SKM-1 (cell line): ENCODE measurements around the gene PCDHGC4.

ENCODE experiments used
- DNase-seq: peaks from one replicate; lab custom pipeline; 2025; ENCODE audit not compliant: unreplicated experiment; lab: John Stamatoyannopoulos, UW

The PCDHGC4 gene

DNA sequence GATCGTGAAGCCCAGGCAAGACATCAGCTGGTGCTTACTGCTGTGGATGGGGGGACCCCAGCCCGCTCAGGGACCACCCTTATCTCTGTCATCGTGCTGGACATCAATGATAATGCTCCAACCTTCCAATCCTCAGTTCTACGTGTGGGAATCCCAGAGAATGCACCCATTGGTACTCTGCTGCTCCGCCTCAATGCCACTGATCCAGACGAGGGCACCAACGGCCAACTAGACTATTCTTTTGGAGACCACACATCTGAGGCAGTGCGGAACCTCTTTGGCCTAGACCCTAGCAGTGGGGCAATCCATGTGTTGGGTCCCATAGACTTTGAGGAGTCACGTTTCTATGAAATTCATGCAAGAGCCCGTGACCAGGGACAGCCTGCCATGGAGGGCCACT, 5.0 kb downstream of the PCDHGC4 start:
- no peak for DNase-seq

DNA sequence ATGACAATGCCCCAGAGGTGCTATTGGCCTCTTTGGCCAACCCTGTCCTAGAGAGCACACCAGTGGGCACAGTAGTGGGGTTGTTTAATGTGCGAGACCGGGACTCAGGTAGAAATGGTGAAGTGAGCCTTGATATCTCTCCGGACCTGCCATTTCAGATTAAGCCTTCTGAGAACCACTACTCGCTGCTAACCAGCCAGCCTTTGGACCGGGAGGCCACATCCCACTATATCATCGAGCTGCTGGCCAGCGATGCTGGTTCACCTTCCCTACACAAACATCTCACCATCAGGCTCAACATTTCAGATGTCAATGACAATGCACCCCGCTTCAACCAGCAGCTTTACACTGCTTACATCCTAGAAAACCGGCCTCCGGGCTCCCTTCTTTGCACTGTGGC, 5.4 kb downstream of the PCDHGC4 start:
- no peak for DNase-seq

DNA sequence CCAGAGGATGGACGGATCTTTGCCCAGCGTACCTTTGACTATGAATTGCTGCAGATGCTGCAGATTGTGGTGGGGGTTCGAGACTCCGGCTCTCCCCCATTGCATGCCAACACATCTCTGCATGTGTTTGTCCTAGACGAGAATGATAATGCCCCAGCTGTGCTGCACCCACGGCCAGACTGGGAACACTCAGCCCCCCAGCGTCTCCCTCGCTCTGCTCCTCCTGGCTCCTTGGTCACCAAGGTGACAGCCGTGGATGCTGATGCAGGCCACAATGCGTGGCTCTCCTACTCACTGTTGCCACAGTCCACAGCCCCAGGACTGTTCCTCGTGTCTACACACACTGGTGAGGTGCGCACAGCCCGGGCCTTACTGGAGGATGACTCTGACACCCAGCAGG, 5.9 kb downstream of the PCDHGC4 start:
- no peak for DNase-seq

DNA sequence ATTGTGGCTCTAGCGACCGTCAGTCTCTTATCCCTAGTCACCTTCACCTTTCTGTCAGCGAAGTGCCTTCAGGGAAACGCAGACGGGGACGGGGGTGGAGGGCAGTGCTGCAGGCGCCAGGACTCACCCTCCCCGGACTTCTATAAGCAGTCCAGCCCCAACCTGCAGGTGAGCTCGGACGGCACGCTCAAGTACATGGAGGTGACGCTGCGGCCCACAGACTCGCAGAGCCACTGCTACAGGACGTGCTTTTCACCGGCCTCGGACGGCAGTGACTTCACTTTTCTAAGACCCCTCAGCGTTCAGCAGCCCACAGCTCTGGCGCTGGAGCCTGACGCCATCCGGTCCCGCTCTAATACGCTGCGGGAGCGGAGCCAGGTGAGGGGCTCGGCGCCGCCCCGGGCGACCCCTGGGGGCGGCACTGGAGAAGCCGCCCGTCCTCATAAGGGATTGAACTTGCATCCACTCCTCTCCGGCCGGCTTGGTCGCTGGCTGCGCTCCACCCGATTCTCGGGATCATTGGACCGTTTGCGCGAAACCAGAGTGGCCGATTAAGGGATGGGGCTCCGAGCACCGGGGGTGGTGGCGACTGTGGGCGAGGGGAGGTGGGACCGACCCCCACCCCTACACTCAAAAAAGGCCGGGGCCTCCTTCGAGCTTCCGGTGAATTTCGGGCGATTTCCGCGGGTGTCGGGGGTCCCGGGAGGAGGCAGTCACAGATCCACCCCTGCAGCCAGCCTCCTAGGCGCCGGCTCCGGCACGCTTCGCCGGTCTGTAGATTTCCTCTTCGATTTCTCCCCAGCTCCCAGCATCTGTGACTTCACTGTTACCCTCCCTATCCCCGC, 6.7 kb downstream of the PCDHGC4 start:
- DNase-seq, result no peak

DNA sequence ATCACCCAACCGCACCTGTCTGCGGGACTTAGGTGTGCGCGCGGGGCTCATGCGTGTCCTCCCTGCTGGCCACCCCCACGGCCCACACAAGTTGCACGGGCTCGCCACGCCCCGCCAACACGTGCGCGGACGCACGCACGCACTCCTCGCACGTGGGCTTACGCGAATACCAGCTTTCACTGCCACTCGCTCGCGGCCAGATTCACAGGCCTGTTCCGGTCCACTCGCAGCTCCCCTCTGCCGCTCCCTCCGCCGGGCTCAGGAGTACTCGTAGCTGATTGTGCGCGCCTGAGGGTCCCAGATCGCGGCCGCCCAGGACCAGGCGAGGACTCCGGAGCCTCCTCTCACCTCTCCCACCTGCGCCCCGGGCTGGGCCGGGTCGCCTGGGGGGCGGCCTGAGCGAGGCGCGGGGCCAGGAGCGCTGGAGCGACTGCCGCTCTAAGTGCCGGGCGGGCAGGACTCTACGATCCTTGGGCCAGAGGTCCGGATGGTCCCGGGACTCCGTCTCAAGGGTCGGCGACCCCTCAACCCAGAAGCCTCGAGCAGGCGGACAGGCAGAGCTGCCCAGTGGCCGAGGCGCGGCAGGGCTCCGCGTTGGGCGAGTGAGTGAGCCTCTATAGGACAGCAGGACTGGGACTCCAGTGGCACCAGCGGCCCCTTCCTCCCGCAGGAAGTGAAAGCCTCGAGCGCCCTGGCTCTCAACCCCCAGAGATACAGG, 7.5 kb downstream of the PCDHGC4 start:
- no peak for DNase-seq

DNA sequence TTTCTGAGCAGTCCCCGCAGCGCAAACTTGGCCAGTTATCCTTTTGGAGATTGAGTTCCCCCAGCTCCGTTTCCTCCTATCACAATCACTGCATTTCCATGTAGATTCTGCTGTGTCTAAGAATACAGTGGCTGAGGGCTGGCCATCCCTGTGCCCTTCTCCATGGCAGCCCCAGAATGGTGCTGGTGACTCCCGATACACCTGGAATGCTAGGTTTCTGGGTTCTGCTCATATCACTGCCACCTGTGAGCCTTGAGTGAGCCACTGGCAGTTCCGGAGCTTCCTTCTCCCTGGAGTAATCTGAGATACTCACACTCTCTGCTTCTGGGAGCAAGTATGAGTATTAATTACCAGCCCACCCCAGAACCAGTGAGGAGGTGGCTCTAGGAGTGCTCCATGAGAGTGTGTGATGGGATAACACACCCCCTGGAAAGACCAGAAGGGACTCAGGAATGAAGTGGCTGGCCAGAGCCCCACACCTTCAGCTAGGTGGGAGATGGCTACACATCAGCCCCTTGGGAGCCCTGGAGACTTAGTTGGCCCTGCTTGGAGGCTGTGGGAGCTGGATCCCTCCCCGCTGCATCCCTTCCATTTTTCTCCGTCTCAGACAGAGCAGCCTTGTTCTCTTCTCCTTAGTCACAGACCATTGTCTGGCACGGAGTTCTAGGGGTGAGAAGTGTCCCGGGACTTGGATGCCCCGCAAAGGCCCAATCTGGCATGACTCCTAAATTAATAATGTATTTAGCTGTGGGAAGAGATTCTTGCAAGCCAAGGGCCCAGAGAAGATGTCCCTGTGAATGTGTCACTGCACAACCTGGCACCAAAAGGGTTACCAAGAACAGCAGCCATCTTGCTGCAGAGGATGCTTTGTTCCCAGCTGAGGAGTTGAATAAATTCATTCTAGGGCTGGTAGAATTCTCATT, 8.9 kb downstream of the PCDHGC4 start:
- DNase-seq, result no peak

DNA sequence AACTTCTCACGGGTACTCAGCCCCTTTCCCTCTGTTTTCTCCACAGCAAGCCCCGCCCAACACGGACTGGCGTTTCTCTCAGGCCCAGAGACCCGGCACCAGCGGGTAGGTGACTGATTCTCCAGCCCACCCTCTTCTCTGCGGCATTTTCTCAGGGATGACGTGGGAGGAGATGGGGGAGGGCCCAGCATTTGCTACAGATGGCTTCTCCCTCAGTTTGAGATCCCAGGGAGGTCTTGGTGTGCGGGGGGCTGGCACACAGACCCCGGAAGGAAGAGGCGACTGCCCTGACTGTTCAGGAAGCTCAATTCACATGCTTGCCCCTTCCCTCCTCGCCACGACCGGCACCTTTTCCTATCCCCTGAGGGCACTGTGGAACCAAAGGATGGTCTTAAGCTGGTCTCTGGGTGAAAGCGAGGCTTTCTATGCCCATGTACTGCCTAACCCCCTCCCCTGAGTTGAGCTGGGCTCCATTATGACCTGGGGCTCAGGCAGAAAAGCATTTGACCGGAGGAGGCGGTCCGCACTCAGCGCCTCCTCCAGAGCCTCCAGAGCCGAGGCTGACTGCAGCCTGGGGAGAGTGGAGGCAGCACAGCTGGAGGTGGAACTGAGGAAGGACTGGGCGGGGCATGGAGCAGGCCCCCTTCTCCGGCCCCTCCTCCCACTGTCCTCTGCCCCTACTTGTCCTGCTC, 10.1 kb downstream of the PCDHGC4 start:
- no peak for DNase-seq

DNA sequence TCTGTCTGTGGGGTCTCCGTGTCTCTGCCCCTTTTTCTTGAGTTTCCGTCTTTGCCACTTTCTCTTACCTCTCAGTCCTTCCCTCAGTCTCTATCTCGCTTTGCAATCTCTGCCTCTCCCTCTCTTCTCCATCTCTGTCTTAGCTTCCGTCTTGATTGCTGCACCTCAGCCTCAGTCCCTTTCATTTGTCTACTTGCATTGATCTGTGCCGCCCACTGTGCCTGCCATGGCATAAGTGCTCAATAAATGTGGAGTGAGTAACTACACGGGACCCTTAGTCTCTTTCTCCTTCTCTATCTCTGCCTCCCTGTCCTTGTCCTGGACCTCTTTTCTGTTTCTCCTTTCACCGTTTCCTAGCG, 10.6 kb downstream of the PCDHGC4 start:
- DNase-seq, result no peak

DNA sequence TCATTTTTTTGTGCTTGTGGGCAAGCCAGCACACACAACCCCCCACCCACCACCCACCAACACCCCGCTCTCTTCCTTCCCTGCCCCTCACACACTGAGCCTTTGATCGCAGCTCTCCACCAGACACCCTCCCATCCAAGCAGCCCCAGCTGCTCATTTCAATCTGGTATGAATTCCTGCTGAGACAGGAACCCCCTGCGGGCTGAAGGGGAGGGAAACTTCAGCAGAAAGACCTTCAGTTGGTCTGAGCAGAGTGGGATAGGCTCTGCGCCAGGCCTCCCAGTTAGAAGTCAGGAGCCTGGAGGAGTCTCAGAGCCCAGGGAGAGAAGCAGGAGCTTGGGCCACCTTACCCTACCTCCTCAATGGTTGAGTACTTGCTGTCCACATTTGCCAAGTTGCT, 11.2 kb downstream of the PCDHGC4 start:
- no peak for DNase-seq

DNA sequence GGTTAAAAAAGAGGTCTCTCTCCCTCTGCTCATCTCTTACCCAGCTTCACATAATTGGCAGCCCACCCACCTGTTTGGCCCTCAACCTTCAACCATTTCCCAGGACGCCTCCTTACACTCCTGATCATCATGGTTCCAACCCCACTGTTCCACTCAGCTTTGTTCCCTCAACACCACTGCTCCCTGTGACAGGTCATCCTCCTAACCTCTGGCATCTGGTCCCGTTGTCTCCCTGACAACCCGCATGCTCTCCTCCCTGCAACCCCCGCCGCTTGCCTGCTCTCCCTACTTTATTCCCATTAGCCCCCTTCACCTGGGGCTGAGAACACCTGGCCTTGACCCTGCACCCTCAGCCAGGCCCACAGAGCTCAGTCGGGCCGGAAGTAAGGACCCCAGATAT, 16.9 kb downstream of the PCDHGC4 start:
- DNase-seq, result no peak

DNA sequence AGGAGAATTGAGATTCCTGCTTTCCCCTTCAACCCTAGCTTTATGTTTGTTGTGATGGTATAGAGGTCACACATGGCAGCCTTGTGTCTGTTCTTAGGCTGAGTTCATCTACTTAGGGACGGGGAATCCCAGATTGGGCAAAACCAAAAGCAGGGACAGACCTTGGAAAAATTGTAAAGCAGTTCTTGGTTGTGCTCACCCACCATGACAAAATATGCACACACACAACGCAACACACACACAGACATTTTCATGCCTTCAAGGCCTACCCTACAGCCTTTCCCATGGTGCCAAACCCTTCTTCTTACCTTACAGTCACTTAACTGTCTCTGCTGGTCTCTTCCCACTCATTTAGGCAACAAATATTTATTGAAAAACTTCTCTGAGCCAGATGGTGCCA, 18.9 kb downstream of the PCDHGC4 start:
- DNase-seq, result no peak

DNA sequence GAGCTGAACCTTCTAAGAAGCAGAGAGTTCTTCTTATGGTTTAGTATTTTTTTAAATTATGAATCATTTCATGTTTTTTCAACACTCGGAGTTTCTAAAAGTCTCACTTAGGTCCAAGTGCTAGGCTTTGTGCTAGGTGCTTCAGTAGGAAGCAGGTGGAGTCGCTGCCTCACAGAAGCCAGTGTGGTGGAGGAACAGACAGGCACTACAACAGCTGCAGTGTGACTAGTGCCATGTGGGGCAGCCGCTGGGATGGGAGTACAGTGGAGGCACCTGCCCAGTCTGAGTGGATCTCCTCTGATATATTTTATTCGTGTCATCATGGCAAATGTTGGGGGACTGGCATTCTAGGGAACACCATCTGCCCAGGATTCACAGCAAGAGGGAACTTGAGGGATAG, 19.4 kb downstream of the PCDHGC4 start:
- no peak for DNase-seq

DNA sequence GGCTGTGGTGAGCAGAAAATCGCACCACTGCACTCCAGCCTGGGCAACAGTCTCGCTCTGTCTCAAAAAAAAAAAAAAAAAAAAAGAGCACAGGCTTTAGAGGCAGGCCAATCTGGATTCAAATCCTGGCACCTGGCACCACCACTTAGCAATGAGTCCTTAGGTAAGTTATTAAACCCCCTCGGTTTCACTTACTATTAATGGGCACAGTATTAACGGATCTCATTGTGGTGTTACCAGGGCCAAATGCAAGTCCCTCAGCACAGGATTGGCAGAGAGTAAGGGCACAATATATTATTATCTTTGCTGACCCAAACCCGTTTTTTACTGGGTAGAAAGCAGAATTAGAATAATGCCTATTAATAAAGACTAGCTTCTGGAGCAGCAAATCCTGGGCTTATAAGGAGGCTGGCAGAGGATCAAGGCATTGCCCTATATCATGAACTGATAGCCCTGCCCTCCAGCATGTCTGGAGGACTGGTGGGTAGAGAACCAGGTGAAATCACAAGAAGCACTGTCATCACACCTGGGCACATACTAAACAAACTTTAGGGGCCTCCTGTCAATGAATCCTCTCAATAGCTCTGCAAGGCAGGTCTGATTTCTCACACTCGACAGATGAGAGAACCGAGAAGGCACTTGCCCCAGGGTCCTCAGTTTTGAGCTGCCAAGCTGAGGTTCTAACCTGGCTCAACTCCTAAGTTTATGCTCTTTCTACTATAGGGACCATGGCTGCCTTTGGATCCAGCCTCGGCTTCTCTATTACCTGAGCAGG, 21.7 kb downstream of the PCDHGC4 start:
- DNase-seq, result no peak

DNA sequence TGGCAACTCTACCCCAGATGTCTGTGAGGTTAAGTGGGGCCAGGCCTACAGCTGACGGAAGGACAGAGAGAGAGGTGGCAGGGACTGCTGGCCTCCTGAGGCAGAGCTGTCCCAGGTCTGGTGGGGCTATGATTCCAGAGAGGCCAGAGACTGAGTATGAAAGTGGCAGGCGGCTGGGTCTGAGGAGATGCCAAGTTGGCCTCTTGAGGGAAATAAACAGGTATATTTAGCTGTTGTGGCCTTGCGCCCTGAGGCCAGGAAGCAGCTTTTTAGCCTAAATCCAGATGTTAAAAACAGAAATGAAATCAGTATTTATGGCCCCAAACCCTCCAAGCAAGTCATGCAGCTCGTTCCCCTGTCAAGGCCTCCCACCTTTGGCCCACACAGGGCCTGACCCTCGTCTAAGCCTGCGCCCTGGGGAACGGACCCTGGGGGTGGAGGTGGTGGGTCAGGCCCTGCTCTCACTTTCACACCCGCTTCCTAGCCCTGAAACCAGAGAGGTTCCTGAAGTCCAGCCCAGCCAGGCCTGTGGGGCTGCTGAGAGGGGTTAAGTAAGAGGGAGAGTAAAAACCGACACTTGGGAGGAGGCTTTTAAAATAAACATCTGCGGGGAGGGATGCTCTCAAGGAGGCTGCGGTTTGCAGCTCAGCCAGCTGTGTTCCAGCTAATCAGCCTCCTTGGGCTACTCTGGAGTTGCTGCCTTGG, 22.7 kb downstream of the PCDHGC4 start:
- no peak for DNase-seq

DNA sequence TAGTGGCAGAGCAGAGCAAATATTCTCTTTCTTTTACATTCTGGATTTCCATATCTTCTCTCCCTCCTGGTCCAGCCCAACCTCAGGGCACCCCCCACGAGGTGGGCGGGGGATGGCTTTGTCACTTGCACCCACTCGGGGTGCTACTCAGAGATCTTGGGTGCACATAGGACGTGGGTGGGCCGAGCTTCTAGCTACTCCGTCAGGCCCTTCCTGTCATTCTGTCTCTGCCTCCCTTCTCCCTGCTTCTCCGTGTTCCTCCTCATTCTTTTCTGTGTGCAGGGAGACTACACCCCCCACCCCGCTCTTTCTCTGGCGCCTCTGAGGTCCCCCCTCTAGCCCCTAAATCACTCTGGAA, 23.6 kb downstream of the PCDHGC4 start:
- no peak for DNase-seq

DNA sequence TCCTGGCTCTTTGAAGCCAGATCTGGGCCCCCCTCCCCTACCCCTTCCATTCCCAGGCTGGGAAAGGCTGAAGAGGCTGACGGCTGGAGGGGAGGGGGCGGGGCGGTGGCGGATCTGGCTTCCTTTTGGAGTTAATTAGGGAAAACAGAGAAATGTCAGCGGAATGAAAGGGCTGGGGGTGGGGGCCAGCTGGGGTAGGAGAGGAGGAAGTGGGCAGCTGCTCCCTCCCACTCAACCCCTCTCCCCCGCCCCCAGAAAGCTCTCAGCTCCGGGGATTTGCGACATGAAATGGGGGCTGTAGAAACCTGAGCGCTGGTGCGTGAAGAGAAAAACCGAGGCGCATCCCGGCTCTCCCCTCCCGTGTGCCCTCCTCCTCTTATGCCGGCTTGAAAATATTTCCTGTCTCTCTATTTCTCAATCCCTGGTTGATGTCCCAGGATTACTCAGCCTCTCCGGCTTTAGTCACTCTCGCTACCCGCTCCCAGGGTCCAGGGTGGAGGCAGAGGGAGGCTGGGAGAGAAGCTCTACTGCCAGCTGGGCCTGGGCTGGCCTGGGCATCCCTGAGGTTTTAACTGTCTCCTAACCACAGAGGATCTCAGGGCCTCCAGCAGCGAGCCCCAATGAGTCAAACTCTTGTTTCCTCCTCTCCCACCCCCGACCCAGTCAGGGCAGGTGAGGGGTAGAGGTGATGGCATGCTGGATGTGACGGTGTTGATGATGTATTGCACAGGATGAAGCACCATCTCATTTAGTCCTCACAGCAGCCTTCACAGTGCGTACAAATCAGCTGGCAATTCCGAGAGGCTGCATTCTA, 24.2 kb downstream of the PCDHGC4 start:
- DNase-seq, result no peak

DNA sequence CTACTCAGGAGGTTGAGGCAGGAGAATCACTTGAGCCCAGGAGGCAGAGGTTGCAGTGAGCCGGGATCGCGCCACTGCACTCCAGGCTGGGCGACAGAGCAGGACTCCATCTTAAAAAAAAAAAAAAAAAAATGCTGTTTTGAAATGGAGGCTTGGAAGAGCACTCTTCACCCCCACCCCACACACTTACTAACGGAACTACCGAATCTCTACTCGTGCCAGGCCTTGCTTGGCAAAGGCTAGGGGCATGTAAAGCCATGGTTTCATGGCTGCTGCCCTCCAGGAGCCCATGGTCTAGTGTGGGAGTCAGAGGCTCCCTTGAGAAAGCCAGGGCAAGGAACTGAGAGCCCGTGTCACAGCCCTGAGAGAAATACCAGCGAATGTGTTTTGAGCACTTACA, 25.3 kb downstream of the PCDHGC4 start:
- DNase-seq, result no peak

DNA sequence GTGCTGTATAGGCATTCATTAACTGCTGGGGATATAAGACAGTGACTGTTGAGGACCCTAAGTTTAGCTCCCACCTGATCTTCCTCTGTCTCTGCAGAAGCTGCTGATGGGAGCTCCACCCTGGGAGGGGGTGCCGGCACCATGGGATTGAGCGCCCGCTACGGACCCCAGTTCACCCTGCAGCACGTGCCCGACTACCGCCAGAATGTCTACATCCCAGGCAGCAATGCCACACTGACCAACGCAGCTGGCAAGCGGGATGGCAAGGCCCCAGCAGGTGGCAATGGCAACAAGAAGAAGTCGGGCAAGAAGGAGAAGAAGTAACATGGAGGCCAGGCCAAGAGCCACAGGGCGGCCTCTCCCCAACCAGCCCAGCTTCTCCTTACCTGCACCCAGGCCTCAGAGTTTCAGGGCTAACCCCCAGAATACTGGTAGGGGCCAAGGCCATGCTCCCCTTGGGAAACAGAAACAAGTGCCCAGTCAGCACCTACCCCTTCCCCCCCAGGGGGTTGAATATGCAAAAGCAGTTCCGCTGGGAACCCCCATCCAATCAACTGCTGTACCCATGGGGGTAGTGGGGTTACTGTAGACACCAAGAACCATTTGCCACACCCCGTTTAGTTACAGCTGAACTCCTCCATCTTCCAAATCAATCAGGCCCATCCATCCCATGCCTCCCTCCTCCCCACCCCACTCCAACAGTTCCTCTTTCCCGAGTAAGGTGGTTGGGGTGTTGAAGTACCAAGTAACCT, 26.2 kb downstream of the PCDHGC4 start:
- no peak for DNase-seq
